K562 (cell line): Measurements from ENCODE around the gene PIK3C2G. TPM values are rescaled to one million over a fixed set of nuclear protein-coding genes. Genes with fewer than 3 reads are reported as not detected.

Experiments
- ATAC-seq: fragments of 200-7000 bp; cut with Tn5 transposase; 3 replicates; pipeline ENCODE4 v1.9.1; 2020; ENCODE audit warnings: moderate library complexity
- BruUV-seq: library from RNA; stranded (reverse); fragments of 400-500 nt; replicated peaks from 2 replicates; lab custom pipeline; 2021; lab: Mats Ljungman, UMichigan
- CTCF ChIA-PET: fragments of 300-600 bp; formaldehyde crosslinking; extraction: SDS; loops from one replicate; lab custom pipeline; 2021; ENCODE audit warnings: low intra/inter-chr PET ratio; lab: Yijun Ruan, JAX
- POLR2A ChIA-PET: fragments of 300-600, 350-650 bp; sonication (Branson Sonifier 250); formaldehyde crosslinking; extraction: SDS; loops from one replicate; lab custom pipeline; 2021; ENCODE audit warnings: antibody characterized with exemption, inconsistent platforms; lab: Yijun Ruan, JAX
- DNase-seq, 4 experiments: peaks; one replicate each; pipeline versions ENCODE4 v3.0.0 to v3.0.0-alpha.2; 2011 to 2018; ENCODE audit warnings: low spot score in 3 of 4, mixed read lengths in 3 of 4; ENCODE audit errors: extremely low read depth in 1 of 4
- FAIRE-seq: peaks from 2 replicates; lab custom pipeline; 2011; peaks lifted over from hg19 to GRCh38; lab: Jason Lieb, UNC
- H2AFZ ChIP-seq: 2 replicates; pipeline ENCODE4 v1.6.0; 2011; ENCODE audit warnings: low read depth, low read length, control low read depth, inconsistent platforms
- H3K27ac ChIP-seq: fragments of 200-600 bp; 3 replicates; pipeline ENCODE4 v1.8.0; 2011; ENCODE audit warnings: low read depth, mild to moderate bottlenecking, control low read depth, inconsistent platforms, low read length, moderate library complexity, mixed read lengths; ENCODE audit errors: extremely low read depth
- H3K27me3 ChIP-seq, 2 experiments: fragments of 300-600 bp in 1 of 2; 2 replicates in 1 of 2; 3 replicates in 1 of 2; pipeline versions ENCODE4 v1.6.0 to v1.8.0; 2011; ENCODE audit warnings: inconsistent platforms in 2 of 2, low read length in 2 of 2, mild to moderate bottlenecking in 1 of 2, mixed read lengths in 1 of 2, moderate library complexity in 1 of 2; ENCODE audit not compliant: control insufficient read depth in 2 of 2, insufficient read depth in 2 of 2
- H3K36me3 ChIP-seq: fragments of 300-600 bp; 3 replicates; pipeline ENCODE4 v1.8.0; 2011; ENCODE audit warnings: mild to moderate bottlenecking, low read length, inconsistent platforms; ENCODE audit not compliant: control insufficient read depth, insufficient read depth
- H3K4me1 ChIP-seq, 2 experiments: fragments of 200-600 bp in 1 of 2; replicated peaks in 1 of 2; 2 replicates in 1 of 2; 3 replicates in 1 of 2; pipeline versions ENCODE4 v1.5.1 to v1.8.0; 2011; ENCODE audit warnings: inconsistent platforms in 2 of 2, low read length in 2 of 2, mild to moderate bottlenecking in 1 of 2, mixed read lengths in 1 of 2, moderate library complexity in 1 of 2; ENCODE audit not compliant: control insufficient read depth in 2 of 2, insufficient read depth in 2 of 2
- H3K4me2 ChIP-seq: 2 replicates; pipeline ENCODE4 v1.6.1; 2011; ENCODE audit warnings: low read length, control low read depth, inconsistent platforms, mixed read lengths; ENCODE audit not compliant: insufficient read depth
- H3K4me3 ChIP-seq: fragments of 200-600 bp; sonication (generic), shearing (Covaris generic); 2 replicates; pipeline ENCODE4 v1.5.1; 2016; ENCODE audit warnings: control low read depth, inconsistent platforms
- H3K79me2 ChIP-seq: fragments of 200-600 bp; 3 replicates; pipeline ENCODE4 v1.8.0; 2011; ENCODE audit warnings: low read length, inconsistent platforms; ENCODE audit not compliant: control insufficient read depth, insufficient read depth
- H3K9ac ChIP-seq, 2 experiments: 2 replicates each; pipeline versions ENCODE4 v1.6.0 to v1.6.1; 2011; ENCODE audit warnings: low read depth in 2 of 2, low read length in 2 of 2, control low read depth in 1 of 2, inconsistent platforms in 1 of 2, mild to moderate bottlenecking in 1 of 2, mixed read lengths in 1 of 2; ENCODE audit not compliant: insufficient read depth in 1 of 2
- H3K9me1 ChIP-seq: one replicate; pipeline ENCODE4 v1.6.0; 2011; ENCODE audit warnings: inconsistent platforms, mild to moderate bottlenecking, low read length, moderate library complexity; ENCODE audit not compliant: control insufficient read depth, insufficient read depth
- H3K9me3 ChIP-seq: replicated peaks from 2 replicates; pipeline ENCODE4 v1.5.1; 2011; ENCODE audit warnings: low read depth, low read length, inconsistent platforms; ENCODE audit not compliant: control insufficient read depth, insufficient read depth
- H4K20me1 ChIP-seq: replicated peaks from 2 replicates; pipeline ENCODE4 v1.6.1; 2011; ENCODE audit warnings: low read length, inconsistent platforms, mixed read lengths; ENCODE audit not compliant: control insufficient read depth, insufficient read depth
- ETV6 ChIP-seq, 3 experiments: fragments of 150-350 bp in 1 of 3; sonication (generic) in 1 of 3; formaldehyde crosslinking in 1 of 3; IDR thresholded peaks; 2 replicates each; pipeline versions ENCODE4 v1.6.1 to v1.8.0; 2014 to 2022; ENCODE audit warnings: borderline replicate concordance in 2 of 3, low read depth in 2 of 3, antibody characterized with exemption in 1 of 3, low read length in 1 of 3, mild to moderate bottlenecking in 1 of 3, missing genetic modification reagents in 1 of 3
- JUND ChIP-seq, 2 experiments: IDR thresholded peaks; 2 replicates in 1 of 2; 3 replicates in 1 of 2; pipeline ENCODE4 v1.6.1; 2011; ENCODE audit warnings: borderline replicate concordance in 2 of 2, low read depth in 2 of 2, low read length in 2 of 2, improper control_type of control experiment in 1 of 2, missing biosample characterization in 1 of 2, missing genetic modification characterization in 1 of 2, missing genetic modification reagents in 1 of 2
- MCM2 ChIP-seq: fragments of 450-650 bp; IDR thresholded peaks from 2 replicates; pipeline ENCODE4 v1.6.1; 2017; ENCODE audit warnings: low read depth, mild to moderate bottlenecking
- MTF1 ChIP-seq: fragments of 250-450 bp; sonication (Bioruptor Pico); IDR thresholded peaks from 2 replicates; pipeline ENCODE4 v1.9.0; 2021; ENCODE audit warnings: moderate library complexity, mild to moderate bottlenecking, inconsistent platforms, borderline replicate concordance
- ZNF23 ChIP-seq: fragments of 250-450 bp; sonication (Bioruptor Pico); IDR thresholded peaks from 2 replicates; pipeline ENCODE4 v1.4.0; 2020; ENCODE audit warnings: mild to moderate bottlenecking
- ZNF444 ChIP-seq: fragments of 250-450 bp; sonication (Bioruptor Pico); IDR thresholded peaks from 2 replicates; pipeline ENCODE4 v1.4.0; 2020; ENCODE audit warnings: mild to moderate bottlenecking, moderate library complexity
- ZNF57 ChIP-seq: fragments of 450-650 bp; formaldehyde crosslinking; IDR thresholded peaks from 2 replicates; pipeline ENCODE4 v1.4.0; 2020; ENCODE audit warnings: mild to moderate bottlenecking, moderate library complexity
- WGBS: fragments of 100-300 bp; shearing (Covaris generic); methylation state at CpG from one replicate; pipeline ENCODE4 v1.1.6; 2016; ENCODE audit warnings: low coverage, mixed read lengths; ENCODE audit not compliant: insufficient coverage; ENCODE audit errors: missing lambda C conversion rate; 5-methylcytosine and 5-hydroxymethylcytosine counted together
- in situ Hi-C: fragments of 300-500 bp; cut with MboI; formaldehyde crosslinking; loops from 4 replicates; pipeline ENCODE4 v1.15.0; 2018; ENCODE audit warnings: inconsistent platforms, mixed read lengths
- intact Hi-C: fragments of 100-400 bp; cut with micrococcal nuclease; formaldehyde crosslinking; loops from 2 replicates; pipeline ENCODE4 v1.14.2; 2022
- polyA plus RNA-seq, 8 experiments: library from polyadenylated mRNA; depleted of rRNA in 4 of 8; stranded (reverse) in 5 of 8; unstranded in 3 of 8; fragments of >200 nt; fragmentation: Nextera tagmentation in 2 of 8; fragmentation: Illumina TruSeq in 1 of 8; extraction: Ambion mirVana in 2 of 8; extraction: Trizol in 1 of 8; gene quantifications; 2 replicates each; pipeline versions ENCODE4 v1.2.1 to v1.2.3, GENCODE V29; 2011 to 2014; ENCODE audit warnings: inconsistent platforms in 1 of 8, missing spikeins in 1 of 8
- total RNA-seq, 7 experiments: library from RNA; depleted of rRNA in 6 of 7; stranded (reverse); fragments of >200 nt in 6 of 7; fragmentation: Illumina TruSeq in 2 of 7; extraction: Trizol in 2 of 7; gene quantifications; 2 replicates each; pipeline versions ENCODE4 v1.2.1 to v1.2.3, GENCODE V29; 2011 to 2021; ENCODE audit warnings: low replicate concordance in 1 of 7
- TF ChIP-seq, protein P1 (sequence below): fragments of 450-650 bp; IDR thresholded peaks from 2 replicates; pipeline ENCODE4 v1.6.1; 2016; ENCODE audit warnings: mild to moderate bottlenecking
- TF ChIP-seq, protein P2 (sequence below): fragments of 450-650 bp; IDR thresholded peaks from 2 replicates; pipeline ENCODE4 v1.6.1; 2016
- TF ChIP-seq, protein P3 (sequence below): fragments of 250-450 bp; sonication (Bioruptor Pico); IDR thresholded peaks from 2 replicates; pipeline ENCODE4 v1.5.0; 2020; ENCODE audit warnings: mild to moderate bottlenecking
- TF ChIP-seq, protein P4 (sequence below): fragments of 450-650 bp; formaldehyde crosslinking; IDR thresholded peaks from 2 replicates; pipeline ENCODE4 v1.4.0; 2022; ENCODE audit warnings: missing genetic modification characterization
- TF ChIP-seq, protein P5 (sequence below): sonication (generic); formaldehyde crosslinking; IDR thresholded peaks from 2 replicates; pipeline ENCODE4 v1.8.1; 2022; ENCODE audit warnings: missing genetic modification reagents

PIK3C2G gene
- total and polyA plus RNA-seq, 9 of the 15 experiments (the other 6 are each of a cell fraction or from before 2014, with no cell fraction given) = not detected

GRCh38 chr12:18468246-18469075, 207.1 kb downstream of the PIK3C2G start:
- no peak overlapping the region for H3K9ac ChIP-seq
- in situ Hi-C loops = no loop called here
- FAIRE-seq = no peak
- TF ChIP-seq, protein P1, sequence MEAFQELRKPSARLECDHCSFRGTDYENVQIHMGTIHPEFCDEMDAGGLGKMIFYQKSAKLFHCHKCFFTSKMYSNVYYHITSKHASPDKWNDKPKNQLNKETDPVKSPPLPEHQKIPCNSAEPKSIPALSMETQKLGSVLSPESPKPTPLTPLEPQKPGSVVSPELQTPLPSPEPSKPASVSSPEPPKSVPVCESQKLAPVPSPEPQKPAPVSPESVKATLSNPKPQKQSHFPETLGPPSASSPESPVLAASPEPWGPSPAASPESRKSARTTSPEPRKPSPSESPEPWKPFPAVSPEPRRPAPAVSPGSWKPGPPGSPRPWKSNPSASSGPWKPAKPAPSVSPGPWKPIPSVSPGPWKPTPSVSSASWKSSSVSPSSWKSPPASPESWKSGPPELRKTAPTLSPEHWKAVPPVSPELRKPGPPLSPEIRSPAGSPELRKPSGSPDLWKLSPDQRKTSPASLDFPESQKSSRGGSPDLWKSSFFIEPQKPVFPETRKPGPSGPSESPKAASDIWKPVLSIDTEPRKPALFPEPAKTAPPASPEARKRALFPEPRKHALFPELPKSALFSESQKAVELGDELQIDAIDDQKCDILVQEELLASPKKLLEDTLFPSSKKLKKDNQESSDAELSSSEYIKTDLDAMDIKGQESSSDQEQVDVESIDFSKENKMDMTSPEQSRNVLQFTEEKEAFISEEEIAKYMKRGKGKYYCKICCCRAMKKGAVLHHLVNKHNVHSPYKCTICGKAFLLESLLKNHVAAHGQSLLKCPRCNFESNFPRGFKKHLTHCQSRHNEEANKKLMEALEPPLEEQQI = no peak
- TF ChIP-seq, protein P2, sequence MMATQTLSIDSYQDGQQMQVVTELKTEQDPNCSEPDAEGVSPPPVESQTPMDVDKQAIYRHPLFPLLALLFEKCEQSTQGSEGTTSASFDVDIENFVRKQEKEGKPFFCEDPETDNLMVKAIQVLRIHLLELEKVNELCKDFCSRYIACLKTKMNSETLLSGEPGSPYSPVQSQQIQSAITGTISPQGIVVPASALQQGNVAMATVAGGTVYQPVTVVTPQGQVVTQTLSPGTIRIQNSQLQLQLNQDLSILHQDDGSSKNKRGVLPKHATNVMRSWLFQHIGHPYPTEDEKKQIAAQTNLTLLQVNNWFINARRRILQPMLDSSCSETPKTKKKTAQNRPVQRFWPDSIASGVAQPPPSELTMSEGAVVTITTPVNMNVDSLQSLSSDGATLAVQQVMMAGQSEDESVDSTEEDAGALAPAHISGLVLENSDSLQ = no peak
- TF ChIP-seq, protein P3, sequence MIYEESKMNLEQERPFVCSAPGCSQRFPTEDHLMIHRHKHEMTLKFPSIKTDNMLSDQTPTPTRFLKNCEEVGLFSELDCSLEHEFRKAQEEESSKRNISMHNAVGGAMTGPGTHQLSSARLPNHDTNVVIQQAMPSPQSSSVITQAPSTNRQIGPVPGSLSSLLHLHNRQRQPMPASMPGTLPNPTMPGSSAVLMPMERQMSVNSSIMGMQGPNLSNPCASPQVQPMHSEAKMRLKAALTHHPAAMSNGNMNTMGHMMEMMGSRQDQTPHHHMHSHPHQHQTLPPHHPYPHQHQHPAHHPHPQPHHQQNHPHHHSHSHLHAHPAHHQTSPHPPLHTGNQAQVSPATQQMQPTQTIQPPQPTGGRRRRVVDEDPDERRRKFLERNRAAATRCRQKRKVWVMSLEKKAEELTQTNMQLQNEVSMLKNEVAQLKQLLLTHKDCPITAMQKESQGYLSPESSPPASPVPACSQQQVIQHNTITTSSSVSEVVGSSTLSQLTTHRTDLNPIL (CRISPR knock-in tag) = no peak
- TF ChIP-seq JUND (IDR thresholded peaks at IDR 0.05; ENCODE audit: borderline replicate concordance, low read depth, low read length) (no peak), JUND (tag; IDR thresholded peaks at IDR 0.05; ENCODE audit: borderline replicate concordance, low read depth, low read length) (no peak), ETV6 (IDR thresholded peaks at IDR 0.05; ENCODE audit: borderline replicate concordance in 1 of 2, low read depth in 2 of 2, low read length in 1 of 2) (no peak), ETV6 (CRISPR knock-in tag; IDR thresholded peaks at IDR 0.05; ENCODE audit: borderline replicate concordance) (no peak), MCM2 (no peak), MTF1 (CRISPR knock-in tag) (no peak), ZNF444 (CRISPR knock-in tag) (no peak), ZNF57 (CRISPR knock-in tag) (no peak), ZNF23 (CRISPR knock-in tag) (no peak)
- TF ChIP-seq, protein P4, sequence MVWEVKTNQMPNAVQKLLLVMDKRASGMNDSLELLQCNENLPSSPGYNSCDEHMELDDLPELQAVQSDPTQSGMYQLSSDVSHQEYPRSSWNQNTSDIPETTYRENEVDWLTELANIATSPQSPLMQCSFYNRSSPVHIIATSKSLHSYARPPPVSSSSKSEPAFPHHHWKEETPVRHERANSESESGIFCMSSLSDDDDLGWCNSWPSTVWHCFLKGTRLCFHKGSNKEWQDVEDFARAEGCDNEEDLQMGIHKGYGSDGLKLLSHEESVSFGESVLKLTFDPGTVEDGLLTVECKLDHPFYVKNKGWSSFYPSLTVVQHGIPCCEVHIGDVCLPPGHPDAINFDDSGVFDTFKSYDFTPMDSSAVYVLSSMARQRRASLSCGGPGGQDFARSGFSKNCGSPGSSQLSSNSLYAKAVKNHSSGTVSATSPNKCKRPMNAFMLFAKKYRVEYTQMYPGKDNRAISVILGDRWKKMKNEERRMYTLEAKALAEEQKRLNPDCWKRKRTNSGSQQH (CRISPR knock-in tag) = no peak
- TF ChIP-seq, protein P5, sequence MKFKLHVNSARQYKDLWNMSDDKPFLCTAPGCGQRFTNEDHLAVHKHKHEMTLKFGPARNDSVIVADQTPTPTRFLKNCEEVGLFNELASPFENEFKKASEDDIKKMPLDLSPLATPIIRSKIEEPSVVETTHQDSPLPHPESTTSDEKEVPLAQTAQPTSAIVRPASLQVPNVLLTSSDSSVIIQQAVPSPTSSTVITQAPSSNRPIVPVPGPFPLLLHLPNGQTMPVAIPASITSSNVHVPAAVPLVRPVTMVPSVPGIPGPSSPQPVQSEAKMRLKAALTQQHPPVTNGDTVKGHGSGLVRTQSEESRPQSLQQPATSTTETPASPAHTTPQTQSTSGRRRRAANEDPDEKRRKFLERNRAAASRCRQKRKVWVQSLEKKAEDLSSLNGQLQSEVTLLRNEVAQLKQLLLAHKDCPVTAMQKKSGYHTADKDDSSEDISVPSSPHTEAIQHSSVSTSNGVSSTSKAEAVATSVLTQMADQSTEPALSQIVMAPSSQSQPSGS = no peak

More at GRCh38 chr12:18468246-18469075, 207.1 kb downstream of the PIK3C2G start:
- H3K27me3 ChIP-seq = no peaks in the 10 kb centered on the region
- DNase-seq (no peak), ATAC-seq (no peak)
- WGBS = 0% methylated on average over 1 of the region's 1 CpG
- no peaks in the 10 kb centered on the region for H4K20me1 ChIP-seq
- no peak overlapping the region for H3K4me2 ChIP-seq
- H3K79me2 ChIP-seq = no peaks in the 10 kb centered on the region
- no peaks in the 10 kb centered on the region for H3K4me1 ChIP-seq
- no peak overlapping the region for H2AFZ ChIP-seq
- H3K36me3 ChIP-seq = no peaks in the 10 kb centered on the region
- no peak overlapping the region for H3K27ac ChIP-seq
- no peaks in the 10 kb centered on the region for H3K9me1 ChIP-seq
- H3K4me3 ChIP-seq = no peak overlapping the region
- CTCF ChIA-PET = no interaction called here
- POLR2A ChIA-PET = no interaction called here
- no peaks in the 10 kb centered on the region for H3K9me3 ChIP-seq
- intact Hi-C loops = no loop called here
- no TSS peak for BruUV-seq
